ENCODE data around the gene GLUL. TPM values are rescaled to one million over a fixed set of nuclear protein-coding genes. Genes with fewer than 3 reads are reported as not detected.
"Not testable (repeated sequence)": the region's sequence is repeated elsewhere in the genome, so short reads cannot be mapped to it uniquely, and the experiment has no call there.

GLUL gene
- total RNA-seq, 1 donor from 2014 or later = 41.0 TPM

GRCh38 chr1:182347019-182347418 is 44.6 kb downstream of the GLUL start:
- no peaks in the 10 kb centered on the region for H3K9me3 Mint-ChIP-seq
- no peaks in the 10 kb centered on the region for H3K36me3 Mint-ChIP-seq (ENCODE audit: low read depth)
- DNase-seq (ENCODE audit: low spot score) = no peak
- H3K4me1 Mint-ChIP-seq (ENCODE audit: low read depth) = no peaks in the 10 kb centered on the region
- no peak overlapping the region for H3K27ac Mint-ChIP-seq
- H3K27me3 Mint-ChIP-seq (ENCODE audit: low read depth) = peaks cover 5% of the 10 kb centered on the region
- no peak overlapping the region for H3K4me3 Mint-ChIP-seq (ENCODE audit: low read depth)
- intact Hi-C loops (cut with micrococcal nuclease) = no loop called here

DNA sequence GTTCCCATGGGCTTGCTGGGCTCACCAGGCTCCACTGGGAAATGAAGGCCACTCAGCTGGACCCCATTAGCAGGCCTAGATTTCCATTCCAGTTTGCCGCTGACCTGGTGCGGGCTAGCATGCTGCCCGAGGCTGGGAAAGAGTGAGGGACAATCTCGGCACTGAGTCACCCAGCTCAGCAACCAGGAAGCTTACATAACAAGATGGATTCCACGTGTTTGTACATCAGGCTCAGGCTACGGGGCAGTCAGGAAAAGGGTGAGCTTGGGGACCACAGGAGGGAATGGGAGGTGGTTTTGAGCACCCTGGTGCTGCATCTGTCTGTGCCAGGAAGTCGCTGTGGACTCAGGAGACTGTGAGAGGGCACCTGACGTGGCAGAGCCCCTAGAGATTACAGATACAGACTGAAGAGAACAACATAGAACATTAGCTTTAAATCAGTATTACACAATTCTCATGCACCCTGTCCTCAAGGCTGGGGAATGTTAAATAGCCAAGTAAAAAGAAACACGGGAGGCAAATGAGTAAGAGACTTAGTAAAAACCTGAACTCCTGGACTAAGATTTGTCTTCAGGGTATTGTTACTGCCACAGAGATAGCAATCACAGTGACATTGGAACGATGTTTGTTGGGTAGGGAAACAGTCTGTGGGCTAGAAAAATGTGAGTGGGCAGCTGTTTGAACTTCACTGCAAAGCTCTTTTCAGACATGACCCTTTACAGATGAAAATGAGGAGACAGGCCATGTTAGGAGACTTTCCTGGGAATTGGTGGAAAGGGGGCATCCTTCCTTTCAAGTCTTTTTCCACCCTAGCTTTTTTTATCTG is 51.1 kb downstream of the GLUL start:
- intact Hi-C loops (cut with micrococcal nuclease) = no loop called here
- H3K27me3 Mint-ChIP-seq (ENCODE audit: low read depth) = peaks cover 2% of the 10 kb centered on the region
- H3K4me3 Mint-ChIP-seq (ENCODE audit: low read depth) = no peak overlapping the region
- no peaks in the 10 kb centered on the region for H3K36me3 Mint-ChIP-seq (ENCODE audit: low read depth)
- no peak overlapping the region for H3K27ac Mint-ChIP-seq
- no peaks in the 10 kb centered on the region for H3K9me3 Mint-ChIP-seq
- no peak for DNase-seq (ENCODE audit: low spot score)
- H3K4me1 Mint-ChIP-seq (ENCODE audit: low read depth) = no peaks in the 10 kb centered on the region

DNA sequence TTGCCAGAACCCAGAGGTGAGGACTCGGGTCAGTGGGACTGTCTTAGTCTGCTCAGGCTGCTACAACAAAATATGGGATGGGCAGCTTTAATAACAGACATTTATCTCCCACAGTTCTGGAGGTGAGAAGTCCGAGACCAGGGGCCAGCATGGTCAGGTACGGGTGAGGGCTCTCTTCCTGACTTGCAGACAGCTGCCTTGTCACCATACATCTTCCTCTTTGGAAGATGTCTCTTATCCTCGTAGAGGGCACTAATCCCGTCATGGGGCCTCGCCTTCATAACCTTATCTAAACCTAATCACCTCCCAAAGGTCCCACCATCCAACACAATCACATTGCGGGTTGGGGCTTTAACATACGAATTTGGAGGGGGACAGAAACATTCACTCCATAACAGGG is 51.9 kb downstream of the GLUL start:
- intact Hi-C loops (cut with micrococcal nuclease) = no loop called here
- Mint-ChIP-seq H3K36me3 (ENCODE audit: low read depth) (no peaks in the 10 kb centered on the region), H3K4me3 (ENCODE audit: low read depth) (no peak overlapping the region), H3K4me1 (ENCODE audit: low read depth) (no peaks in the 10 kb centered on the region), H3K27me3 (ENCODE audit: low read depth) (peaks cover 4% of the 10 kb centered on the region), H3K9me3 (no peaks in the 10 kb centered on the region), H3K27ac (no peak overlapping the region)
- DNase-seq (ENCODE audit: low spot score) = no peak

DNA sequence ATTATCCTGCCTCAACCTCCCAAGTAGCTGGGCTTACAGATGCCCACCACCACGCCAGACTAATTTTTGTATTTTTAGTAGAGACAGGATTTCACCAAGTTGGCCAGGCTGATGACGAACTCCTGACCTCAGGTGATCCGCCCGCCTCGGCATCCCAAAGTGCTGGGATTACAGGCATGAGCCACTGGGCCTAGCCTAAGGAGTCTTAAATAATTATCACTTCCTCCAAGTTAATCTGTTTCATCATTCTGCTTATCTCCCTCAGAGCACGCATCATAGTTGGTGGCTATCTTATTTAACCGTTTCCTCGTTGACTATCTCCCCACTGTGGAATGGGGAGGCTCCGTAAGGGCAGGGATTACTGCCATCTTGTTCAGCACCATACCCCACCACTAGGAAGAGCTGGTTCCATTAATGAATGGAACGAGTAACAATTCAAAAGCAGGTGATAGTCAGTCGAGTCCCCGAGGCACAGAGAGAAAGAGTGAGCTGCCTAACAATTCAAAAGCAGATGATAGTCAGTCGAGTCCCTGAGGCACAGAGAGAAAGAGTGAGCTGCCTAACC is 52.7 kb downstream of the GLUL start:
- DNase-seq (ENCODE audit: low spot score) = no peak
- Mint-ChIP-seq H3K27ac (no peak overlapping the region), H3K4me3 (ENCODE audit: low read depth) (no peak overlapping the region), H3K27me3 (ENCODE audit: low read depth) (peaks cover 4% of the 10 kb centered on the region), H3K36me3 (ENCODE audit: low read depth) (no peaks in the 10 kb centered on the region), H3K4me1 (ENCODE audit: low read depth) (no peaks in the 10 kb centered on the region), H3K9me3 (no peaks in the 10 kb centered on the region)
- intact Hi-C loops (cut with micrococcal nuclease) = no loop called here

- H3K4me3 Mint-ChIP-seq (ENCODE audit: low read depth) = no peak overlapping the region
- H3K36me3 Mint-ChIP-seq (ENCODE audit: low read depth) = no peaks in the 10 kb centered on the region
- DNase-seq (ENCODE audit: low spot score) = no peak
- intact Hi-C loops (cut with micrococcal nuclease) = no loop called here
- H3K4me1 Mint-ChIP-seq (ENCODE audit: low read depth) = no peaks in the 10 kb centered on the region
- no peak overlapping the region for H3K27ac Mint-ChIP-seq
- H3K9me3 Mint-ChIP-seq = no peaks in the 10 kb centered on the region
- H3K27me3 Mint-ChIP-seq (ENCODE audit: low read depth) = peaks cover 4% of the 10 kb centered on the region
Observed at GRCh38 chr1:182337736-182338571, 53.6 kb downstream of the GLUL start.

DNA sequence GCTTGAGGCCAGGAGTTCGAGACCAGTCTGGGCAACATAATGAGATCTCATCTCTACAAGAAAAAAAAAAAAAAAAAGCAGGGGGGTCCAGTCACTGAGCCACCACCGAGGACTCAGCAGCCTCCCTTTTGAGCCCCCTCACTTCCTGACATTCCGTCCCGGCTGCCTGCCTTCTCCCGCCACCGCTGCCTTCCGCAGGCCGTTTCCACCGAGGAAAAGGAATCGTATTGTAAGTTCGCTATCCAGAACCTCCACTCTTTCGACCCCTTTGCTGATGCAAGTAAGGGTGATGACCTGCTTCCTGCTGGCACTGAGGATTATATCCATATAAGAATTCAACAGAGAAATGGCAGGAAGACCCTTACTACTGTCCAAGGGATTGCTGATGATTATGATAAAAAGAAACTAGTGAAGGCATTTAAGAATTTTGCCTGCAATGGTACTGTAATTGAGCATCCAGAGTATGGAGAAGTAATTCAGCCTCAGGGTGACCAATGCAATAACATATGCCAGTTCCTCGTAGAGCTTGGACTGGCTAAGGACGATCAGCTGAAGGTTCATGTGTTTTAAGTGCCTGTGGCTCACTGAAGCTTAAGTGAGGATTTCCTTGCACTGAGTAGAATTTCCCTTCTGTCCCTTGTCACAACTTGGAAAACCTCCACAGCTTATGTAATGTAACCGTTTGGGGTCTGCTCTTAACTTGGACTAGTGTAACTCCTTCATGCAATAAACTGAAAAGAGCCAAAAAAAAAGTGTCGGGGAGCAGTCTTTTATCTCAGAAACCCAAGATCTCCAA is 55.6 kb downstream of the GLUL start:
- no peaks in the 10 kb centered on the region for H3K9me3 Mint-ChIP-seq
- peaks cover 4% of the 10 kb centered on the region for H3K27me3 Mint-ChIP-seq (ENCODE audit: low read depth)
- intact Hi-C loops (cut with micrococcal nuclease) = no loop called here
- no peak overlapping the region for H3K4me3 Mint-ChIP-seq (ENCODE audit: low read depth)
- no peaks in the 10 kb centered on the region for H3K36me3 Mint-ChIP-seq (ENCODE audit: low read depth)
- no peak for DNase-seq (ENCODE audit: low spot score)
- no peak overlapping the region for H3K27ac Mint-ChIP-seq
- no peaks in the 10 kb centered on the region for H3K4me1 Mint-ChIP-seq (ENCODE audit: low read depth)

DNA sequence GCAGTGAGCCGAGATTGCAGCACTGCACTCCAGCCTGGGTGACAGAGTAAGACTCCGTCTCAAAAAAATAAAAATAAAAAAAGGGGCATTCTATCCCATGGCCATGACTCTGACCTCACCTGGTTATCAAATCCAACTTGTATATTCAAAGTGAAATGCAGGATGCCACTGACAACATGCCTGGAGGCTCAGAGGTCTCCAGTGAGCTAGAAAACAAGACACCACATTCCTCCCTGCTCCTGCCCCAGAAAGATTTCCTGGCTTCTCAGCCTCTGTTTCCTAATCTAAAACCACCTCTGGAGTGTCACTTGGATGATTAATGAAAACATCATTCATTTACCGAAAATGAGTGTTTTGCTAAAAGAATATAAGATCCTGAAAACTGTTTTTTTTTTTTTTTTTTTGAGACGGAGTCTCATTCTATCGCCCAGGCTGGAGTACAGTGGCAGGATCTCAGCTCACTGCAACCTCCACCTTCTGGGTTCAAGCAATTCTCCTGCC is 58.5 kb downstream of the GLUL start:
- H3K4me3 Mint-ChIP-seq (ENCODE audit: low read depth); H3K36me3 Mint-ChIP-seq (ENCODE audit: low read depth); H3K27ac Mint-ChIP-seq; H3K27me3 Mint-ChIP-seq (ENCODE audit: low read depth); H3K9me3 Mint-ChIP-seq; DNase-seq (ENCODE audit: low spot score); intact Hi-C loops (cut with micrococcal nuclease); H3K4me1 Mint-ChIP-seq (ENCODE audit: low read depth): not testable (repeated sequence)

- no peaks in the 10 kb centered on the region for H3K9me3 Mint-ChIP-seq
- no peak overlapping the region for H3K27ac Mint-ChIP-seq
- H3K36me3 Mint-ChIP-seq (ENCODE audit: low read depth) = no peaks in the 10 kb centered on the region
- intact Hi-C loops (cut with micrococcal nuclease) = no loop called here
- H3K4me1 Mint-ChIP-seq (ENCODE audit: low read depth) = no peaks in the 10 kb centered on the region
- H3K27me3 Mint-ChIP-seq (ENCODE audit: low read depth) = peaks cover 4% of the 10 kb centered on the region
- DNase-seq (ENCODE audit: low spot score) = no peak
- H3K4me3 Mint-ChIP-seq (ENCODE audit: low read depth) = no peak overlapping the region
Observed at GRCh38 chr1:182332261-182333060, 59.1 kb downstream of the GLUL start.

Other genes with a start within 250 kb of the GLUL start
- not detected in 2 replicates for gene TEDDM1, start 8.9 kb upstream of the GLUL start, total RNA-seq
- not detected in 2 replicates for gene RGSL1, start 58.4 kb upstream of the GLUL start, total RNA-seq
- 3.6 and 4.8 TPM in 2 replicates for gene RNASEL, start 197.5 kb upstream of the GLUL start, total RNA-seq
- 50.2 and 50.5 TPM in 2 replicates for gene RGS16, start 212.6 kb upstream of the GLUL start, total RNA-seq